Measurements from ENCODE around the gene CCM2.

GRCh38 chr7:45050198-45050597 lies 50.2 kb downstream of the CCM2 start:
- TF ChIP-seq, protein P1, sequence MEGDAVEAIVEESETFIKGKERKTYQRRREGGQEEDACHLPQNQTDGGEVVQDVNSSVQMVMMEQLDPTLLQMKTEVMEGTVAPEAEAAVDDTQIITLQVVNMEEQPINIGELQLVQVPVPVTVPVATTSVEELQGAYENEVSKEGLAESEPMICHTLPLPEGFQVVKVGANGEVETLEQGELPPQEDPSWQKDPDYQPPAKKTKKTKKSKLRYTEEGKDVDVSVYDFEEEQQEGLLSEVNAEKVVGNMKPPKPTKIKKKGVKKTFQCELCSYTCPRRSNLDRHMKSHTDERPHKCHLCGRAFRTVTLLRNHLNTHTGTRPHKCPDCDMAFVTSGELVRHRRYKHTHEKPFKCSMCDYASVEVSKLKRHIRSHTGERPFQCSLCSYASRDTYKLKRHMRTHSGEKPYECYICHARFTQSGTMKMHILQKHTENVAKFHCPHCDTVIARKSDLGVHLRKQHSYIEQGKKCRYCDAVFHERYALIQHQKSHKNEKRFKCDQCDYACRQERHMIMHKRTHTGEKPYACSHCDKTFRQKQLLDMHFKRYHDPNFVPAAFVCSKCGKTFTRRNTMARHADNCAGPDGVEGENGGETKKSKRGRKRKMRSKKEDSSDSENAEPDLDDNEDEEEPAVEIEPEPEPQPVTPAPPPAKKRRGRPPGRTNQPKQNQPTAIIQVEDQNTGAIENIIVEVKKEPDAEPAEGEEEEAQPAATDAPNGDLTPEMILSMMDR (IDR thresholded peaks at IDR 0.05): no peak
- TF ChIP-seq POLR2A (IDR thresholded peaks at IDR 0.05): no peak

All from ovary (tissue), 3 donors.